OCI-LY7 (cell line): Measurements from ENCODE around the gene PRKCA.

Experiments
- CTCF ChIP-seq: fragments of 200-600 bp; sonication (generic); conservative IDR thresholded peaks from 2 replicates; pipeline ENCODE4 v1.5.1; 2014; ENCODE audit warnings: mild to moderate bottlenecking, antibody characterized with exemption, low read length, moderate library complexity, mixed read lengths
- EZH2phosphoT487 ChIP-seq: fragments of 200-600 bp; sonication (generic); IDR thresholded peaks from 2 replicates; pipeline ENCODE4 v1.6.1; 2018; ENCODE audit warnings: low read depth, borderline replicate concordance, mild to moderate bottlenecking, mixed run types, antibody characterized with exemption, low read length, moderate library complexity, mixed read lengths

- TF ChIP-seq CTCF (no peak), EZH2phosphoT487 (no peak)
Observed at GRCh38 chr17:66469461-66469860, 167.0 kb downstream of the PRKCA start.
